Endothelial cell of umbilical vein (primary cell): Measurements from ENCODE around the gene C22orf23. TPM values are rescaled to one million over a fixed set of nuclear protein-coding genes. Genes with fewer than 3 reads are reported as not detected.

Experiments used
- BruUV-seq: library from RNA; stranded (reverse); fragments of 400-500 nt; replicated peaks from 2 replicates; lab custom pipeline; 2021; lab: Mats Ljungman, UMichigan
- CTCF ChIA-PET: fragments of 300-600, 350-600 bp; sonication (Branson Sonifier 250); formaldehyde crosslinking; loops from one replicate; lab custom pipeline; 2021; ENCODE audit warnings: antibody characterized with exemption, inconsistent platforms; lab: Charles Lee
- POLR2A ChIA-PET: fragments of 300-600, 350-600 bp; sonication (Branson Sonifier 250); formaldehyde crosslinking; loops from one replicate; lab custom pipeline; 2021; ENCODE audit warnings: antibody characterized with exemption, inconsistent platforms; lab: Charles Lee
- DNase-seq: peaks from one replicate; pipeline ENCODE4 v3.0.0-alpha.2; 2011; ENCODE audit warnings: low read depth, low spot score
- FAIRE-seq: peaks from 2 replicates; lab custom pipeline; 2011; peaks lifted over from hg19 to GRCh38; lab: Jason Lieb, UNC
- H2AFZ ChIP-seq: 2 replicates; pipeline ENCODE4 v1.6.0; 2012; ENCODE audit warnings: low read depth, low read length, control low read depth, inconsistent platforms
- H3K27ac ChIP-seq: 2 replicates; pipeline ENCODE4 v1.5.1; 2011; ENCODE audit warnings: low read depth, mild to moderate bottlenecking, control low read depth, low read length, moderate library complexity; ENCODE audit not compliant: insufficient read depth
- H3K27me3 ChIP-seq, 2 experiments: 2 replicates each; pipeline versions ENCODE4 v1.6.0 to v1.6.1; 2011; ENCODE audit warnings: low read length in 2 of 2, mixed read lengths in 1 of 2; ENCODE audit not compliant: control insufficient read depth in 2 of 2, insufficient read depth in 2 of 2
- H3K36me3 ChIP-seq, 2 experiments: 2 replicates in 1 of 2; 3 replicates in 1 of 2; pipeline ENCODE4 v1.5.1; 2011; ENCODE audit warnings: low read length in 2 of 2, mild to moderate bottlenecking in 1 of 2, moderate library complexity in 1 of 2; ENCODE audit not compliant: control insufficient read depth in 2 of 2, insufficient read depth in 2 of 2; ENCODE audit errors: extremely low read depth in 1 of 2
- H3K4me1 ChIP-seq: 3 replicates; pipeline ENCODE4 v1.5.1; 2011; ENCODE audit warnings: mild to moderate bottlenecking, low read length; ENCODE audit not compliant: control insufficient read depth, insufficient read depth; ENCODE audit errors: extremely low read depth
- H3K4me2 ChIP-seq: 2 replicates; pipeline ENCODE4 v1.6.1; 2011; ENCODE audit warnings: low read length, control low read depth, mixed read lengths; ENCODE audit not compliant: insufficient read depth
- H3K4me3 ChIP-seq, 3 experiments: fragments of 200-600 bp in 1 of 3; sonication (generic), shearing (Covaris generic) in 1 of 3; replicated peaks in 1 of 3; 2 replicates each; pipeline ENCODE4 v1.5.1; 2011 to 2016; ENCODE audit warnings: control low read depth in 3 of 3, low read length in 3 of 3, mild to moderate bottlenecking in 2 of 3, inconsistent platforms in 1 of 3, low read depth in 1 of 3, moderate library complexity in 1 of 3; ENCODE audit not compliant: insufficient read depth in 1 of 3
- H3K79me2 ChIP-seq: 2 replicates; pipeline ENCODE4 v1.6.0; 2012; ENCODE audit warnings: low read length, inconsistent platforms; ENCODE audit not compliant: control insufficient read depth, insufficient read depth
- H3K9ac ChIP-seq: replicated peaks from 2 replicates; pipeline ENCODE3; 2011; ENCODE audit warnings: low read length, control low read depth; ENCODE audit not compliant: insufficient read depth; ENCODE audit errors: extremely low read depth
- H3K9me1 ChIP-seq: replicated peaks from 3 replicates; pipeline ENCODE4 v1.6.0; 2011; ENCODE audit warnings: mild to moderate bottlenecking, low read length; ENCODE audit not compliant: control insufficient read depth, insufficient read depth; ENCODE audit errors: extremely low read depth
- H3K9me3 ChIP-seq: replicated peaks from 2 replicates; pipeline ENCODE4 v1.5.1; 2012; ENCODE audit warnings: low read length, inconsistent platforms; ENCODE audit not compliant: control insufficient read depth, insufficient read depth
- H4K20me1 ChIP-seq: replicated peaks from 2 replicates; pipeline ENCODE3; 2011; ENCODE audit warnings: mild to moderate bottlenecking, low read length; ENCODE audit not compliant: control insufficient read depth, insufficient read depth; ENCODE audit errors: extremely low read depth
- CTCF ChIP-seq, 2 donors: IDR thresholded peaks; 1 replicate in 1 of 2; 2 replicates in 1 of 2; pipeline ENCODE4 v1.5.1; 2011; ENCODE audit warnings: low read length in 2 of 2, mild to moderate bottlenecking in 2 of 2, moderate library complexity in 2 of 2, control low read depth in 1 of 2, inconsistent platforms in 1 of 2, low read depth in 1 of 2; ENCODE audit not compliant: insufficient read depth in 1 of 2; ENCODE audit errors: extremely low read depth in 1 of 2
- EZH2 ChIP-seq: IDR thresholded peaks from 2 replicates; pipeline ENCODE4 v1.6.1; 2012; ENCODE audit warnings: borderline replicate concordance, low read depth, mild to moderate bottlenecking, moderate library complexity, low read length, inconsistent platforms; ENCODE audit not compliant: severe bottlenecking
- FOS ChIP-seq: IDR thresholded peaks from 2 replicates; pipeline ENCODE4 v1.6.1; 2011; ENCODE audit warnings: mild to moderate bottlenecking, low read length, moderate library complexity, borderline replicate concordance; ENCODE audit not compliant: insufficient read depth
- GATA2 ChIP-seq: IDR thresholded peaks from 2 replicates; pipeline ENCODE4 v1.7.0; 2011; ENCODE audit warnings: low read depth, mild to moderate bottlenecking, moderate library complexity, mixed read lengths, low read length; ENCODE audit not compliant: insufficient read length, insufficient read depth
- JUN ChIP-seq: IDR thresholded peaks from 2 replicates; pipeline ENCODE4 v1.6.1; 2011; ENCODE audit warnings: borderline replicate concordance, low read depth; ENCODE audit not compliant: insufficient read length, insufficient read depth
- MAX ChIP-seq: IDR thresholded peaks from 2 replicates; pipeline ENCODE4 v1.6.1; 2011; ENCODE audit not compliant: insufficient read depth, insufficient read length
- MYC ChIP-seq: IDR thresholded peaks from one replicate; pipeline ENCODE4 v1.6.1; 2011; ENCODE audit warnings: mild to moderate bottlenecking, low read depth, low read length
- POLR2A ChIP-seq: IDR thresholded peaks from 2 replicates; pipeline ENCODE4 v1.6.1; 2012; ENCODE audit warnings: low read depth, mild to moderate bottlenecking, control low read depth, low read length
- POLR2AphosphoS5 ChIP-seq: IDR thresholded peaks from 2 replicates; pipeline ENCODE4 v1.6.1; 2012; ENCODE audit warnings: low read depth, mild to moderate bottlenecking, control low read depth, low read length, moderate library complexity; ENCODE audit not compliant: insufficient read depth
- dilution Hi-C: fragments of 300-500 bp; cut with MboI; formaldehyde crosslinking; loops from one replicate; pipeline ENCODE4 v1.15.0; 2019; ENCODE audit warnings: low sequenced_read_pairs; ENCODE audit not compliant: extremely low pct_ligation_motif_present
- intact Hi-C: fragments of 100-400 bp; cut with micrococcal nuclease; formaldehyde crosslinking; loops from one replicate; pipeline ENCODE4 v1.10.0; 2022
- polyA plus RNA-seq, 4 experiments: library from polyadenylated mRNA; depleted of rRNA in 3 of 4; stranded (reverse) in 3 of 4; unstranded in 1 of 4; fragments of >200 nt; gene quantifications; 2 replicates each; pipeline versions ENCODE4 v1.2.1 to v1.2.3, GENCODE V29; 2011 to 2012; ENCODE audit warnings: missing spikeins in 1 of 4
- total RNA-seq: library from RNA; stranded (reverse); gene quantifications from 2 replicates; pipeline ENCODE4 v1.2.3, GENCODE V29; 2021

C22orf23 gene
- total and polyA plus RNA-seq, 2 donors (not counting 3 experiments of a cell fraction or from before 2014, with no cell fraction given): 0.23 to 0.44 TPM

GRCh38 chr22:37904572-37905533 is 48.5 kb downstream of the C22orf23 start:
- peaks cover 23% of the 10 kb centered on the region for H3K79me2 ChIP-seq
- BruUV-seq: no TSS peak
- H3K27me3 ChIP-seq: no peaks in the 10 kb centered on the region
- H3K4me2 ChIP-seq: peak overlapping the region; percentile 43
- peak overlapping the region in 1 of 3 experiments; percentile 76 for H3K4me3 ChIP-seq
- H3K36me3 ChIP-seq: no peaks in the 10 kb centered on the region
- FAIRE-seq: peak; percentile 99
- dilution Hi-C loops (no loop called here), intact Hi-C loops (loop anchor here (5.0 kb wide), 1 partner anchor 47 kb away; the partner anchor contains the start of genes C22orf23 and POLR2F)
- peak; percentile 90 for DNase-seq
- CTCF ChIA-PET: interaction anchor here (1.7 to 2.3 kb wide), 5 partner anchors 8 to 87 kb away, joined by 8 to 21 read pairs (median 13); no protein-coding TSS in a partner anchor
- no peaks in the 10 kb centered on the region for H3K9me3 ChIP-seq
- peaks cover 20% of the 10 kb centered on the region for H3K4me1 ChIP-seq
- no peaks in the 10 kb centered on the region for H3K9me1 ChIP-seq
- H2AFZ ChIP-seq: peak overlapping the region; percentile 16
- H3K9ac ChIP-seq: peak overlapping the region; percentile 84
- POLR2A ChIA-PET: interaction anchor here (1.3 kb wide), 1 partner anchor 11 kb away, joined by 3 read pairs; no protein-coding TSS in a partner anchor
- peak; percentile 46 for TF ChIP-seq POLR2A
- TF ChIP-seq EZH2: no peak
- TF ChIP-seq CTCF (IDR thresholded peaks at IDR 0.05; ENCODE audit: extremely low read depth in 1 of 2, insufficient read depth in 1 of 2, low read depth in 1 of 2, low read length in 2 of 2): no peak
- TF ChIP-seq JUN: peak; percentile 89
- no peak for TF ChIP-seq GATA2
- peak; percentile 69 for TF ChIP-seq POLR2AphosphoS5
- TF ChIP-seq MYC: no peak
- no peak for TF ChIP-seq MAX
- TF ChIP-seq FOS: peak; percentile 96
- H3K27ac ChIP-seq: peak overlapping the region; percentile 94
- H4K20me1 ChIP-seq: no peaks in the 10 kb centered on the region
